COLO668 (cell line): Measurements from ENCODE around the gene RNU7-1.

Experiments used
- DNase-seq: peaks from one replicate; lab custom pipeline; 2025; ENCODE audit not compliant: unreplicated experiment; lab: John Stamatoyannopoulos, UW

The RNU7-1 gene

GRCh38 chr12:6963016-6963731 lies 19.6 kb downstream of the RNU7-1 start:
- DNase-seq = peak; percentile 92

- peak; percentile 51 for DNase-seq
Measured at GRCh38 chr12:6963791-6964413, 20.3 kb downstream of the RNU7-1 start.

GRCh38 chr12:6964605-6965025 lies 21.0 kb downstream of the RNU7-1 start:
- no peak for DNase-seq

GRCh38 chr12:6965026-6965661 lies 21.5 kb downstream of the RNU7-1 start:
- DNase-seq = peak; percentile 81

- DNase-seq = no peak
Measured at GRCh38 chr12:6965714-6966113, 22.1 kb downstream of the RNU7-1 start.

- DNase-seq = no peak
Measured at GRCh38 chr12:6966351-6966750, 22.7 kb downstream of the RNU7-1 start.

- DNase-seq = no peak
Measured at GRCh38 chr12:6967651-6968100, 24.1 kb downstream of the RNU7-1 start.

- DNase-seq = no peak
Measured at GRCh38 chr12:6968426-6968825, 24.8 kb downstream of the RNU7-1 start.

GRCh38 chr12:6970096-6970527 lies 26.5 kb downstream of the RNU7-1 start:
- DNase-seq = no peak

- no peak for DNase-seq
Measured at GRCh38 chr12:6974180-6974579, 30.6 kb downstream of the RNU7-1 start.

GRCh38 chr12:6975297-6976032 lies 31.8 kb downstream of the RNU7-1 start:
- DNase-seq = no peak

- DNase-seq = no peak
Measured at GRCh38 chr12:6977653-6978052, 34.0 kb downstream of the RNU7-1 start.

- DNase-seq = no peak
Measured at GRCh38 chr12:6978188-6978587, 34.6 kb downstream of the RNU7-1 start.

- no peak for DNase-seq
Measured at GRCh38 chr12:6978611-6979011, 35.0 kb downstream of the RNU7-1 start.

- no peak for DNase-seq
Measured at GRCh38 chr12:6979021-6979420, 35.4 kb downstream of the RNU7-1 start.

- no peak for DNase-seq
Measured at GRCh38 chr12:6979453-6979852, 35.8 kb downstream of the RNU7-1 start.

- no peak for DNase-seq
Measured at GRCh38 chr12:6980075-6980474, 36.5 kb downstream of the RNU7-1 start.

- no peak for DNase-seq
Measured at GRCh38 chr12:6980740-6981139, 37.1 kb downstream of the RNU7-1 start.

GRCh38 chr12:6981152-6982052 lies 37.8 kb downstream of the RNU7-1 start:
- no peak for DNase-seq

GRCh38 chr12:6982532-6982931 lies 38.9 kb downstream of the RNU7-1 start:
- no peak for DNase-seq
